HEK293T (cell line): Measurements from ENCODE around the gene DCDC1.
A peak's percentile ranks its signal among the peaks of the same experiment; 100 is the strongest.

Experiments
- BHLHE40 ChIP-seq: fragments of 450-650 bp; IDR thresholded peaks from 2 replicates; pipeline ENCODE4 v1.6.1; 2016; ENCODE audit warnings: mild to moderate bottlenecking, moderate library complexity, borderline replicate concordance
- ELF4 ChIP-seq: fragments of 450-650 bp; IDR thresholded peaks from 2 replicates; pipeline ENCODE4 v1.6.1; 2017; ENCODE audit warnings: antibody characterized with exemption
- FOXA1 ChIP-seq: fragments of 450-650 bp; IDR thresholded peaks from 2 replicates; pipeline ENCODE4 v1.6.1; 2016; ENCODE audit warnings: mild to moderate bottlenecking
- FOXK2 ChIP-seq: fragments of 450-650 bp; IDR thresholded peaks from 2 replicates; pipeline ENCODE4 v1.6.1; 2016; ENCODE audit warnings: mild to moderate bottlenecking
- FOXM1 ChIP-seq: fragments of 450-650 bp; IDR thresholded peaks from 2 replicates; pipeline ENCODE4 v1.6.1; 2017; ENCODE audit warnings: mild to moderate bottlenecking, borderline replicate concordance
- HDGF ChIP-seq: fragments of 450-650 bp; IDR thresholded peaks from 2 replicates; pipeline ENCODE4 v1.6.1; 2017; ENCODE audit warnings: antibody characterized with exemption, borderline replicate concordance
- LEF1 ChIP-seq: fragments of 450-650 bp; IDR thresholded peaks from 2 replicates; pipeline ENCODE4 v1.6.1; 2017; ENCODE audit warnings: mild to moderate bottlenecking, borderline replicate concordance
- NFRKB ChIP-seq: fragments of 450-650 bp; IDR thresholded peaks from 2 replicates; pipeline ENCODE4 v1.6.1; 2016; ENCODE audit warnings: mild to moderate bottlenecking, moderate library complexity
- PKNOX1 ChIP-seq: fragments of 450-650 bp; IDR thresholded peaks from 2 replicates; pipeline ENCODE4 v1.6.1; 2016
- SP1 ChIP-seq: fragments of 450-650 bp; IDR thresholded peaks from 2 replicates; pipeline ENCODE4 v1.6.1; 2017
- SUZ12 ChIP-seq: fragments of 450-650 bp; IDR thresholded peaks from 2 replicates; pipeline ENCODE4 v1.6.1; 2016; ENCODE audit warnings: mild to moderate bottlenecking
- TARDBP ChIP-seq: fragments of 450-650 bp; IDR thresholded peaks from 2 replicates; pipeline ENCODE4 v1.6.1; 2016
- ZNF384 ChIP-seq: fragments of 450-650 bp; IDR thresholded peaks from 2 replicates; pipeline ENCODE4 v1.6.1; 2016

DNA sequence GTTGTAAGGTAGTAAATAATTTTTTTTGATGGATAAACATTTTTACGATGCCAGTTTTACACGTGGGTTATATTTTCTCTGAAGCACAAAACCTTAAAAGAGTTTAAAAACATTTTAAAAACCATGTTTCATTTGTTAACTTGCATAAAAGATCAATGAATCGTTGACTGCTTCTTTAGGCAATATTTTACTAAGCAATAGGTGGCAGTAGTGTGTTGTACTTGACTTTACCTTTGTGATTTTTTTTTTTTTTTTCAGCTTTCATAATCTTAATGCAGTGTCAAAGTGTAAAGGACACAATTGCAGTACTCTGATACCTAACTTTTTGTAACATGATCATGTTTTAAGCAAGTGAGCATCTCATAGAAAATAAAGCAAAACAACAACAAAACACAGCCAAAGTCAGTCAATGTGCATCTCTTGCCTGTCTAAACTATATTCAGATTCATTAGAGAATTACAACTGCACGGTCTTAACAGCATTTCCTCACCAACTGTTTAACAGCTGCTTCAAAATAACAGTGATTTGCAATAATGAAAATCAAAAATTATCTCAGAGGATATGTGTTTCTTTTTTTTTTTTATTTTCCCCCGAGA is 27.8 kb upstream of the DCDC1 start:
- TF ChIP-seq LEF1, result no peak
- TF ChIP-seq FOXK2, result no peak
- TF ChIP-seq BHLHE40, result no peak
- no peak for TF ChIP-seq FOXA1
- no peak for TF ChIP-seq SP1
- no peak for TF ChIP-seq SUZ12
- no peak for TF ChIP-seq NFRKB
- TF ChIP-seq HDGF, result no peak
- TF ChIP-seq PKNOX1, result no peak
- TF ChIP-seq ELF4, result no peak
- TF ChIP-seq TARDBP, result no peak
- peak; percentile 99 for TF ChIP-seq ZNF384
- TF ChIP-seq FOXM1, result no peak
